Activated CD4-positive, alpha-beta memory T cell treated with anti-CD3 and anti-CD28 coated beads, Interleukin-2, amount 10 ng/mL, durations not matched to agents 7 days and 5 days (primary cell): ENCODE measurements around the gene NUTM1. TPM values are rescaled to one million over a fixed set of nuclear protein-coding genes. Genes with fewer than 3 reads are reported as not detected.

Source experiments
- CTCF ChIA-PET: fragments of 350-600 bp; sonication (Branson Sonifier 250); formaldehyde crosslinking; loops from one replicate; lab custom pipeline; 2021; ENCODE audit warnings: antibody characterized with exemption, inconsistent platforms; lab: Charles Lee
- POLR2A ChIA-PET: fragments of 350-600 bp; sonication (Branson Sonifier 250); formaldehyde crosslinking; loops from one replicate; lab custom pipeline; 2021; ENCODE audit warnings: antibody characterized with exemption; lab: Charles Lee
- DNase-seq: peaks from one replicate; pipeline ENCODE4 v3.0.0-alpha.2; 2020
- H3K27ac Mint-ChIP-seq: one replicate; pipeline ENCODE4 v1.8.0; 2021; ENCODE audit warnings: mild to moderate bottlenecking, mixed read lengths
- H3K27me3 Mint-ChIP-seq: one replicate; pipeline ENCODE4 v1.8.0; 2021; ENCODE audit warnings: mixed read lengths
- H3K36me3 Mint-ChIP-seq: one replicate; pipeline ENCODE4 v1.8.0; 2021; ENCODE audit warnings: low read depth, mixed read lengths
- H3K4me1 Mint-ChIP-seq: one replicate; pipeline ENCODE4 v1.8.0; 2021; ENCODE audit warnings: mixed read lengths
- H3K4me3 Mint-ChIP-seq: one replicate; pipeline ENCODE4 v1.8.0; 2021; ENCODE audit warnings: mild to moderate bottlenecking, mixed read lengths
- H3K9me3 Mint-ChIP-seq: one replicate; pipeline ENCODE4 v1.8.0; 2021; ENCODE audit warnings: mixed read lengths
- total RNA-seq, 2 experiments: library from RNA; stranded (reverse); gene quantifications; one replicate each; pipeline ENCODE4 v1.2.3, GENCODE V29; 2021

The NUTM1 gene
- total RNA-seq = not detected

GRCh38 chr15:34342737-34343575, at the start of gene NUTM1, which contains the start of gene NOP10:
Gene NUTM1 (plus strand): TSS chr15:34343315. CDS start chr15:34343697, 382 bp downstream.
Gene NOP10 (minus strand): TSS chr15:34343136. CDS start chr15:34343073, 63 bp downstream.
- POLR2A ChIA-PET = interaction anchor here (0.7 to 2.4 kb wide), 15 partner anchors 9 to 304 kb away, joined by 3 to 43 read pairs (median 5); partner anchors contain the start of genes AVEN, EMC7, GOLGA8B and KATNBL1
- peak; percentile 95 for DNase-seq
- Mint-ChIP-seq H3K36me3 (peaks cover 23% of the 10 kb centered on the region), H3K27ac (peak within 1 kb of the TSS; percentile 74), H3K4me1 (peaks cover 26% of the 10 kb centered on the region), H3K27me3 (no peaks in the 10 kb centered on the region), H3K9me3 (no peaks in the 10 kb centered on the region), H3K4me3 (no peak within 1 kb of the TSS)
- CTCF ChIA-PET = interaction anchor here (0.8 to 2.2 kb wide), 18 partner anchors 9 to 657 kb away, joined by 3 to 60 read pairs (median 4); partner anchors contain the start of genes EMC4, GOLGA8A, GOLGA8B and KATNBL1

GRCh38 chr15:34297059-34297458, 46.1 kb upstream of the NUTM1 start:
- POLR2A ChIA-PET = no interaction called here
- CTCF ChIA-PET = interaction anchor here (1.4 kb wide), 1 partner anchor 21 kb away, joined by 3 read pairs; no protein-coding TSS in a partner anchor
- Mint-ChIP-seq H3K4me1 (no peaks in the 10 kb centered on the region), H3K9me3 (no peaks in the 10 kb centered on the region), H3K36me3 (peaks cover 4% of the 10 kb centered on the region), H3K27me3 (no peaks in the 10 kb centered on the region), H3K27ac (no peak overlapping the region), H3K4me3 (no peak overlapping the region)
- DNase-seq = no peak

GRCh38 chr15:34301058-34301457, 42.1 kb upstream of the NUTM1 start:
- no peak for DNase-seq
- ChIA-PET POLR2A (interaction anchor here (1.0 kb wide), 2 partner anchors 13 to 37 kb away, joined by 3 to 5 read pairs; no protein-coding TSS in a partner anchor), CTCF (interaction anchor here (0.7 kb wide), 1 partner anchor 584 kb away, joined by 4 read pairs; no protein-coding TSS in a partner anchor)
- no peaks in the 10 kb centered on the region for H3K9me3 Mint-ChIP-seq
- H3K4me3 Mint-ChIP-seq = no peak overlapping the region
- no peaks in the 10 kb centered on the region for H3K36me3 Mint-ChIP-seq
- no peak overlapping the region for H3K27ac Mint-ChIP-seq
- no peaks in the 10 kb centered on the region for H3K27me3 Mint-ChIP-seq
- H3K4me1 Mint-ChIP-seq = no peaks in the 10 kb centered on the region

- peaks cover 3% of the 10 kb centered on the region for H3K36me3 Mint-ChIP-seq
- H3K9me3 Mint-ChIP-seq = no peaks in the 10 kb centered on the region
- DNase-seq = no peak
- POLR2A ChIA-PET = no interaction called here
- no peak overlapping the region for H3K27ac Mint-ChIP-seq
- no peaks in the 10 kb centered on the region for H3K27me3 Mint-ChIP-seq
- no peak overlapping the region for H3K4me3 Mint-ChIP-seq
- H3K4me1 Mint-ChIP-seq = peaks cover 5% of the 10 kb centered on the region
- CTCF ChIA-PET = no interaction called here
Observed at GRCh38 chr15:34304613-34305012, 38.5 kb upstream of the NUTM1 start.

GRCh38 chr15:34311563-34311962, 31.6 kb upstream of the NUTM1 start:
- POLR2A ChIA-PET = interaction anchor here (1.2 kb wide), 1 partner anchor 48 kb away, joined by 3 read pairs; no protein-coding TSS in a partner anchor

GRCh38 chr15:34314491-34315490, 28.3 kb upstream of the NUTM1 start:
- ChIA-PET CTCF (interaction anchor here (1.1 kb wide), 1 partner anchor 30 kb away, joined by 4 read pairs; no protein-coding TSS in a partner anchor), POLR2A (interaction anchor here (1.7 to 2.0 kb wide), 2 partner anchors 22 to 23 kb away, joined by 4 to 6 read pairs; partner anchors contain the start of gene SLC12A6)
- H3K27ac Mint-ChIP-seq = no peak overlapping the region
- DNase-seq = no peak
- peaks cover 22% of the 10 kb centered on the region for H3K4me1 Mint-ChIP-seq
- no peak overlapping the region for H3K4me3 Mint-ChIP-seq
- peaks cover 13% of the 10 kb centered on the region for H3K36me3 Mint-ChIP-seq
- no peaks in the 10 kb centered on the region for H3K27me3 Mint-ChIP-seq
- H3K9me3 Mint-ChIP-seq = no peaks in the 10 kb centered on the region

More at GRCh38 chr15:34311563-34311962, 31.6 kb upstream of the NUTM1 start:
- Mint-ChIP-seq H3K4me3 (no peak overlapping the region), H3K27ac (no peak overlapping the region), H3K27me3 (no peaks in the 10 kb centered on the region), H3K4me1 (peaks cover 9% of the 10 kb centered on the region), H3K36me3 (peaks cover 16% of the 10 kb centered on the region), H3K9me3 (no peaks in the 10 kb centered on the region)
- DNase-seq = no peak
- CTCF ChIA-PET = no interaction called here

- no peaks in the 10 kb centered on the region for H3K9me3 Mint-ChIP-seq
- ChIA-PET CTCF (interaction anchor here (0.7 to 2.2 kb wide), 6 partner anchors 10 to 118 kb away, joined by 3 to 16 read pairs (median 4); partner anchors contain the start of genes NOP10 and NUTM1), POLR2A (interaction anchor here (1.0 to 2.8 kb wide), 7 partner anchors 11 to 217 kb away, joined by 3 to 25 read pairs (median 4); partner anchors contain the start of genes EMC7, KATNBL1, LPCAT4 and NOP10)
- H3K4me1 Mint-ChIP-seq = peaks cover 26% of the 10 kb centered on the region
- H3K36me3 Mint-ChIP-seq = peaks cover 15% of the 10 kb centered on the region
- DNase-seq = no peak
- no peaks in the 10 kb centered on the region for H3K27me3 Mint-ChIP-seq
- H3K4me3 Mint-ChIP-seq = peak overlapping the region; percentile 81
- H3K27ac Mint-ChIP-seq = peak overlapping the region; percentile 60
Observed at GRCh38 chr15:34318277-34319079, 24.6 kb upstream of the NUTM1 start.

GRCh38 chr15:34323217-34323616, 19.9 kb upstream of the NUTM1 start:
- Mint-ChIP-seq H3K27ac (no peak overlapping the region), H3K27me3 (no peaks in the 10 kb centered on the region), H3K4me3 (no peak overlapping the region), H3K9me3 (no peaks in the 10 kb centered on the region), H3K4me1 (peaks cover 33% of the 10 kb centered on the region), H3K36me3 (peaks cover 6% of the 10 kb centered on the region)
- POLR2A ChIA-PET = no interaction called here
- CTCF ChIA-PET = no interaction called here
- DNase-seq = no peak

- no peak for DNase-seq
- ChIA-PET POLR2A (interaction anchor here (1.5 to 7.0 kb wide), 2 partner anchors 8 to 12 kb away, joined by 3 to 79 read pairs; partner anchors contain the start of gene SLC12A6), CTCF (interaction anchor here (1.9 kb wide), 1 partner anchor 43 kb away, joined by 5 read pairs; the partner anchor contains the start of gene LPCAT4)
- H3K27ac Mint-ChIP-seq = no peak overlapping the region
- H3K27me3 Mint-ChIP-seq = no peaks in the 10 kb centered on the region
- H3K36me3 Mint-ChIP-seq = peaks cover 6% of the 10 kb centered on the region
- H3K4me1 Mint-ChIP-seq = peaks cover 38% of the 10 kb centered on the region
- H3K4me3 Mint-ChIP-seq = no peak overlapping the region
- no peaks in the 10 kb centered on the region for H3K9me3 Mint-ChIP-seq
Observed at GRCh38 chr15:34324933-34325332, 18.2 kb upstream of the NUTM1 start.

- no peak overlapping the region for H3K27ac Mint-ChIP-seq
Observed at GRCh38 chr15:34325368-34325767, 17.7 kb upstream of the NUTM1 start.

GRCh38 chr15:34327906-34328305, 15.2 kb upstream of the NUTM1 start:
- Mint-ChIP-seq H3K36me3 (peaks cover 12% of the 10 kb centered on the region), H3K27me3 (no peaks in the 10 kb centered on the region), H3K9me3 (no peaks in the 10 kb centered on the region), H3K27ac (peak overlapping the region; percentile 76), H3K4me3 (peak overlapping the region; percentile 6), H3K4me1 (peaks cover 56% of the 10 kb centered on the region)
- CTCF ChIA-PET = interaction anchor here (0.6 to 4.6 kb wide), 8 partner anchors 10 to 246 kb away, joined by 3 to 31 read pairs (median 8); partner anchors contain the start of genes KATNBL1, LPCAT4, NOP10 and NUTM1
- POLR2A ChIA-PET = interaction anchor here (0.6 to 7.0 kb wide), 8 partner anchors 9 to 264 kb away, joined by 3 to 79 read pairs (median 8); partner anchors contain the start of genes GOLGA8B, LPCAT4, NOP10 and NUTM1
- no peak for DNase-seq

More at GRCh38 chr15:34325368-34325767, 17.7 kb upstream of the NUTM1 start:
- no peaks in the 10 kb centered on the region for H3K9me3 Mint-ChIP-seq
- no peaks in the 10 kb centered on the region for H3K27me3 Mint-ChIP-seq
- peaks cover 3% of the 10 kb centered on the region for H3K36me3 Mint-ChIP-seq
- H3K4me1 Mint-ChIP-seq = peaks cover 38% of the 10 kb centered on the region
- CTCF ChIA-PET = interaction anchor here (0.8 to 1.9 kb wide), 2 partner anchors 42 to 83 kb away, joined by 3 to 5 read pairs; partner anchors contain the start of gene LPCAT4
- DNase-seq = no peak
- H3K4me3 Mint-ChIP-seq = no peak overlapping the region
- POLR2A ChIA-PET = interaction anchor here (1.5 to 7.0 kb wide), 2 partner anchors 9 to 12 kb away, joined by 3 to 79 read pairs; partner anchors contain the start of gene SLC12A6
